Measurements from ENCODE around the gene MAK.

Gene MAK

GRCh38 chr6:10808376-10808775 lies 30.0 kb downstream of the MAK start:
- TF ChIP-seq POLR2AphosphoS5 (IDR thresholded peaks at IDR 0.05; ENCODE audit: low read depth, low read length) (no peak), POLR2A (IDR thresholded peaks at IDR 0.05; ENCODE audit: low read depth, low read length) (no peak), TAF1 (IDR thresholded peaks at IDR 0.05; ENCODE audit: borderline replicate concordance, low read depth, low read length) (no peak)
- DNase-seq (ENCODE audit: insufficient read length) (no peak), FAIRE-seq (no peak)

- TF ChIP-seq TAF1 (IDR thresholded peaks at IDR 0.05; ENCODE audit: borderline replicate concordance, low read depth, low read length) (no peak), POLR2AphosphoS5 (IDR thresholded peaks at IDR 0.05; ENCODE audit: low read depth, low read length) (no peak), POLR2A (IDR thresholded peaks at IDR 0.05; ENCODE audit: low read depth, low read length) (no peak)
- DNase-seq (ENCODE audit: insufficient read length) (peak; percentile 45), FAIRE-seq (peak; percentile 90)
These were observed 37.0 kb downstream of the MAK start for GRCh38 chr6:10801224-10801848.

- no peak for DNase-seq (ENCODE audit: insufficient read length)
- TF ChIP-seq TAF1 (IDR thresholded peaks at IDR 0.05; ENCODE audit: borderline replicate concordance, low read depth, low read length) (no peak), POLR2A (IDR thresholded peaks at IDR 0.05; ENCODE audit: low read depth, low read length) (no peak), POLR2AphosphoS5 (IDR thresholded peaks at IDR 0.05; ENCODE audit: low read depth, low read length) (no peak)
- FAIRE-seq: peak; percentile 33
These were observed 37.5 kb downstream of the MAK start for GRCh38 chr6:10800810-10801209.

DNA sequence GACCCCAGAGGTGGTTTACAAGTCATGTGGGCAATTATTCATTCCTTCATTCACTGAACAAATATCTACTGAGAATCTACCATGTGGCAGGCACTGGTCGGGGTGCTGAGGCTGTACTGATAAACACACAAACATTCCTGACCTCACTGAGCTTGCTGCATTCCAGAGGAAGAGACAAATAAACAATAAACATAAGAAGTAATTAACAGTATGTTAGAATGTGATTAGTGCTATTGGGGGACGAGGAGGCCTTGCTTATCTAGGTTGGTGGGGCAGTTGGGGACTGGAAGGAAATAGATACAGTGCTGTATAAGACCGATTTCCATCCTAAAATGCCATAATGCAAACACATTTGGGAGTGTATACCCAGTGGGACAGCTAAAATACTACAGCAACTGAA lies 44.1 kb downstream of the MAK start:
- TF ChIP-seq POLR2AphosphoS5 (IDR thresholded peaks at IDR 0.05; ENCODE audit: low read depth, low read length) (no peak), TAF1 (IDR thresholded peaks at IDR 0.05; ENCODE audit: borderline replicate concordance, low read depth, low read length) (no peak), POLR2A (IDR thresholded peaks at IDR 0.05; ENCODE audit: low read depth, low read length) (no peak)
- FAIRE-seq: no peak
- no peak for DNase-seq (ENCODE audit: insufficient read length)

DNA sequence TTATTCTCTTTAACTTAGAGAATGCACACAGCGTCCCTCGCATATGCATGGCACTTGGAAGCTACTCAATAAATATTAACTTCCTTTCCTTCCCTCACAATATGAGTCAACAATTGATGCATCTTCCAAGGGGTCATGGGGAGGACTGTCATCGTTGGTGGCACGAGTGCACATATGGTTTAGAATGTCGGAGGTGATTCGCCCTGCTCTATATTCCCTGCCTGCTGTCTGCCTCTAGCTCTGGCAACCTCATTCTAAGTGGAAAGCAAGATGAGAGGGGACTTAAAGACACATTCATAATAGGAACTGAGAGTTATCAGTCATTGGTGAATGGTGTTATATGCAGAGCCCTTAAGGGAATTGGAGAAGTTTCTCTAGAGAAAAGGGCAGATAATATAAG lies 44.6 kb downstream of the MAK start:
- no peak for FAIRE-seq
- no peak for TF ChIP-seq TAF1 (IDR thresholded peaks at IDR 0.05; ENCODE audit: borderline replicate concordance, low read depth, low read length)
- TF ChIP-seq POLR2AphosphoS5 (IDR thresholded peaks at IDR 0.05; ENCODE audit: low read depth, low read length): no peak
- no peak for TF ChIP-seq POLR2A (IDR thresholded peaks at IDR 0.05; ENCODE audit: low read depth, low read length)

DNA sequence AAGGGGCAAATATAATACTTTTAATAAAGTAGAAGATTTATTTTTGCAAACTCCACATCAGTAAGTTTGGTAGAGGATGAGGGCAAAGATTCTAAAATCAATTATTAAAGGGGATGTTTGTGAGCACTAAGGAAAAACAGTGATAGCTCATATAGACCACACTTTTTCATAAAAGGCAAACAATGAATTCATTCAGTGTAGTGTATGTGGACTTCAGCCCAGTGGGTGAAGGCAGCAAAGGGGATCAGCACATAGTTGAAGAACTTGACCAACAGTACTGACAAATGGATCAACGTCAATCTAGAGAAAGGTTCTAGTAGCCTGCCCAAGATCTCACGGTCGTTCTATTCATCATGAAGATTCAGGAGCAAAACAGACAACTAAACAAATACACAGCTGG lies 45.3 kb downstream of the MAK start:
- no peak for TF ChIP-seq POLR2AphosphoS5 (IDR thresholded peaks at IDR 0.05; ENCODE audit: low read depth, low read length)
- DNase-seq (ENCODE audit: insufficient read length) (no peak), FAIRE-seq (no peak)

More for the DNA sequence above, 44.6 kb downstream of the MAK start:
- DNase-seq (ENCODE audit: insufficient read length): no peak

GRCh38 chr6:10792101-10792500 lies 46.2 kb downstream of the MAK start:
- no peak for TF ChIP-seq POLR2A (IDR thresholded peaks at IDR 0.05; ENCODE audit: low read depth, low read length)
- no peak for TF ChIP-seq POLR2AphosphoS5 (IDR thresholded peaks at IDR 0.05; ENCODE audit: low read depth, low read length)
- no peak for TF ChIP-seq TAF1 (IDR thresholded peaks at IDR 0.05; ENCODE audit: borderline replicate concordance, low read depth, low read length)
- DNase-seq (ENCODE audit: insufficient read length): no peak
- FAIRE-seq: no peak

DNA sequence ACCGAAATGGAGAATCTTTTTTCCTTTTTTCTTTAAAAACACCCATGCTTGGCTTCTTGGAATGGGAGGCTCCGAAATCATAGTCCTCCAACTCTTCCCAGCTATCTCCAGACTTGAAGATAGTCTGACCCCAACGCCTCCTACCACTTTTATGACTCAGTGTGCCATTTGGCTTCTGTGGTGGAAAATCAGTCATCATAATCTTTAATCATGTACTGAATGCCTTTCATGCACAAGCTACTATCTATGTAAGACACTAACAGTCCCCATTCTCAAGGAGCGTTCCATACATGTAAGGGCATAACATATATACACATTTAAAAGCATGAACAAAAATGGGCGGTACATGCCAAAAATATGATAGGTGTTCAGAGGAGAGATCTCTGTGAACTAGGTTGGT lies 46.7 kb downstream of the MAK start:
- TF ChIP-seq TAF1 (IDR thresholded peaks at IDR 0.05; ENCODE audit: borderline replicate concordance, low read depth, low read length) (no peak), POLR2A (IDR thresholded peaks at IDR 0.05; ENCODE audit: low read depth, low read length) (no peak), POLR2AphosphoS5 (IDR thresholded peaks at IDR 0.05; ENCODE audit: low read depth, low read length) (no peak)
- no peak for DNase-seq (ENCODE audit: insufficient read length)
- no peak for FAIRE-seq

DNA sequence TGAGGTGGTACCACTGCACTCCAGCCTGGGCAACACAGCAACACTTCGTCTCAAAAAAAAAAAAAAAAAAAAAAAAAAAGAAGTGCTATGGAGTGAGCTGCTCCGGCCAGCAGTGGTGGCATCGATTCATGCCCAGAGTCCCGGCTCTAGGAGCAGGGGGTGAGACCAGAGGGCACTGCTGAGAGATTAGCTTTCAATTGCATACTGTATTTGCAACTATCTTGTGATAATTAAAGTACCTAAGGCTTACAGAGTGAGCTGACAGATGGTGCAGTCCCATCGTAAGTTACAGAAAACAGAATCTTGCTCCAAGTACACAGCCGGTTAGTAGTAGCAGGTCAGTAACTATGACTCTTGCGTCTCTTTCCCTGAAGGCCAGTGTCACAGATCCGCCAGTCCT lies 59.3 kb downstream of the MAK start:
- TF ChIP-seq POLR2A (IDR thresholded peaks at IDR 0.05; ENCODE audit: low read depth, low read length): no peak
- no peak for DNase-seq (ENCODE audit: insufficient read length)
- FAIRE-seq: no peak

DNA sequence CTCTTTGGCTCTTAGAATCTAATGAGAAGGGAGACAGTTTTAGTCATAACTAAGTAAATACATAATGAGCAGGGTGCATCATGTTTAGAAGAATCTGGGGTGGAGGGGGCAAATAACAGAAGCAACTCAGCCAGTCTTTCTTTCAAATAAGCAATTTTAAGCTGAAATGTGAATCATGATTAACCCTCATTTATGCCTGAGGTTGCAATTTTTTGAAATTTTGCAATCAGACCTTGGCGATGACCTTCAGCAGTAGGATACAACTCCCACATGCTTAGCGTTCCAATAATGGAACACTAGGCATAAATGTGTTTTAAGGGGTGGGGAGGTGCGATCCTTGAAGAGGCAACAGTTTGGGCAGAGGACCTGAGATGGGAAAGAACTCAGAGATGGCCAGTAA lies 60.1 kb downstream of the MAK start:
- TF ChIP-seq POLR2AphosphoS5 (IDR thresholded peaks at IDR 0.05; ENCODE audit: low read depth, low read length) (no peak), POLR2A (IDR thresholded peaks at IDR 0.05; ENCODE audit: low read depth, low read length) (no peak), TAF1 (IDR thresholded peaks at IDR 0.05; ENCODE audit: borderline replicate concordance, low read depth, low read length) (no peak)

GRCh38 chr6:10771371-10771894 lies 66.9 kb downstream of the MAK start:
- FAIRE-seq (no peak), DNase-seq (ENCODE audit: insufficient read length) (no peak)
- TF ChIP-seq POLR2A (IDR thresholded peaks at IDR 0.05; ENCODE audit: low read depth, low read length) (no peak), POLR2AphosphoS5 (IDR thresholded peaks at IDR 0.05; ENCODE audit: low read depth, low read length) (no peak), TAF1 (IDR thresholded peaks at IDR 0.05; ENCODE audit: borderline replicate concordance, low read depth, low read length) (no peak)

More for the DNA sequence above, 60.1 kb downstream of the MAK start:
- DNase-seq (ENCODE audit: insufficient read length) (no peak), FAIRE-seq (no peak)

DNA sequence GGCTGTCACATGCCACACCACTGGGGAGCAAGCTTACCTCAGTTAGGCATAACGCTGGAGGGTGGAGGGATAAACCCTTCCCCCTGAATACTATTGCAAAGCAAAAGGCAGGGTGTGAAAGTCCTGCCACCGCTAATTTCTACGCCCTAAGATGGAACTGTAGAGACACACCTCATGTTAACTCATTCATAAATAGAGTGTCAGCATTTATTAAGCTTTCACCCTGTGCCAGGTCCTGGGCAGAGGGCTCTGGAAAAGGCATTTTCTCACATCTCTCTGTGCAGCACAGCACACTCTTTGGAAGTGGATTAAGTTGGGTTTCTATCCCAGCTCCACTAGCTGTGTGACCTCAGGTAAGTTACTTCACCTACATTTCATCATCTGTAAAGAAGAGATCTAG lies 68.9 kb downstream of the MAK start:
- no peak for TF ChIP-seq POLR2A (IDR thresholded peaks at IDR 0.05; ENCODE audit: low read depth, low read length)
- DNase-seq (ENCODE audit: insufficient read length) (no peak), FAIRE-seq (no peak)

- no peak for TF ChIP-seq POLR2A (IDR thresholded peaks at IDR 0.05; ENCODE audit: low read depth, low read length)
- no peak for TF ChIP-seq POLR2AphosphoS5 (IDR thresholded peaks at IDR 0.05; ENCODE audit: low read depth, low read length)
- TF ChIP-seq TAF1 (IDR thresholded peaks at IDR 0.05; ENCODE audit: borderline replicate concordance, low read depth, low read length): no peak
- DNase-seq (ENCODE audit: insufficient read length) (no peak), FAIRE-seq (no peak)
These were observed 75.3 kb downstream of the MAK start for GRCh38 chr6:10763006-10763405.
